Measurements from ENCODE around the gene BRD3.

BRD3 gene

GRCh38 chr9:133998915-133999595 is 68.8 kb downstream of the BRD3 start:
- no peak for TF ChIP-seq POLR2A (IDR thresholded peaks at IDR 0.05; ENCODE audit: low read depth, low read length)
- FAIRE-seq (no peak), DNase-seq (ENCODE audit: insufficient read length, low spot score) (no peak)

- DNase-seq (ENCODE audit: insufficient read length, low spot score) (no peak), FAIRE-seq (no peak)
- no peak for TF ChIP-seq POLR2A (IDR thresholded peaks at IDR 0.05; ENCODE audit: low read depth, low read length)
Measured at GRCh38 chr9:133997584-133997983, 70.2 kb downstream of the BRD3 start.

DNA sequence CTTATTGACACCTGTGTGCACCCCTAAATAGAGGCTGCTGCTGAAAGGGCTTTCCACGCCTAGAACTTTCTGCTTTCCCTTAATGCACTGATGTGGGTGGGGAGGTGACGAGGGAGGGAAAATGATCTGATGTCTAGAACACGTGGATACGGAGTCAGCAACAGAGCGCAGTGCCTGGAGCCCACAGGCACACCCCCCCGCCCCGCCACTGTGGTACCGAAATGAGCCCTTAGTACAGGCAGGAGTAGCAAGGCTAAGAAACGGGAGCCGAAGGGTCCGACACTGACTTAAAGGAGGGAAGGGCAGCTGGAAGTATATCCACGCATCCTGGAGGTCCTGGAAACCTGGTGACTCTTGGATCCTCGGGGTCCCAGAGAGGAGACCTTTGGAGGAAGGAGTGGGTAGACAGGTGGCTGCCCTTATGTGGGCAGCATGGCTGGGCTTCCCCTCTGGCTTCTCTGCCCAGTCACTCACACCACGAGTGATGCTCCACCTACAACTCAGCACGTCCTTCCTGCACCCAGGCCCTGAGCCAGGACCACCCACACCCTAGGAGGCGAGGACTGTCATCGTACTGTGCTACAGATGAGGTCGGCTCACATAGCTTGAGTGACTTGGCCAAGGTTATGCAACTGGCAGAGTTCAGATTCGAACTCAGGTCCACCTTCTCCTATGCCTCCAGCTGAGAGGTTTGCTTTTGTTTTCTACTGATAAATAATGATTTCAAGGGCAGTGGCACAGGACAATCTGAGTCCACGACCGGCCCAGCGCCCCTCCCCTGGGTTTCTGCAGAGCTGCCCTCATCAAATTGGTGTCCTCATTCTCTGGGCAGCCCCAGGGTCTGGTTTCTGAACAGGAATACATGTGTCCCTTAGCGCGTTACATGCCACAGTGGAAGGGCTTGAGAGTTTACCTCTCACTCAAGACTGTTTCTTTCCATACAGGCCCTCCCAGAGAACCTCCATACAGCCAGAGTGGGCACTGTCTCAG is 71.0 kb downstream of the BRD3 start:
- no peak for TF ChIP-seq POLR2A (IDR thresholded peaks at IDR 0.05; ENCODE audit: low read depth, low read length)
- DNase-seq (ENCODE audit: insufficient read length, low spot score) = no peak
- FAIRE-seq = no peak

- FAIRE-seq (no peak), DNase-seq (ENCODE audit: insufficient read length, low spot score) (peak; percentile 68)
- 0 out of 2 replicates have a peak, but pooled peaks have one; percentile 19 for TF ChIP-seq POLR2A (IDR thresholded peaks at IDR 0.05; ENCODE audit: low read depth, low read length)
Measured at GRCh38 chr9:133995012-133995896, 72.6 kb downstream of the BRD3 start.

DNA sequence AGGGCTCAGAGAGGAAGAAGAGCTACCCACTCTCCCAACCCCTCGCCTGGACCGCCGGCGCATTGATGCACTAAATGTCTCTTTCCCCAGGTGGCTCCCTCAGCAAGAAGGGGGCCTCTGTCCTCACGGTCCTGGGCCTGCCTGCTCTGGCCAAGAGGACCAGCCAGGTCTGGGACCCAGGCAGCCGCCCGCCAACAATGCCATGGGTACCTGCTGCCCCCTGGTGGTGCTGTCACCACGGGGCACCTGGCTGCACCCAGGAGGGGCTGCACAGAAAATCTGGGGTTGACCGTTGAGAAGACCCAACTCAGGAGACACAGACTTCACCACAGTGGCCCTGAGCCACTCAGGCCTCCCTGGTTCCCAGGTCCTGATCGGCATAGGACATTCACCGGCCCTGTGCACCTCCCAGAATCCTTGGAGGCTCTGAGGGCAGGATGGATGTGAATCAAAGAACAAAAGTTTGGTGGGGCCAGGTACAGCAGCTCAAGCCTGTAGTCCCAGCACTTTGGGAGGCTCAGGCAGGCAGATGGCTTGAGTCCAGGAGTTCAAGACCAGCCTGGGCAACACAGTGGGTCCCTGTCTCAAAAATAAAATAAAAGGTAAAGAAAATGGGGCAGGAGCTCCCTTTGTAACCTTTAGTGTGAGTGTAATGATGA is 73.3 kb downstream of the BRD3 start:
- FAIRE-seq (no peak), DNase-seq (ENCODE audit: insufficient read length, low spot score) (peak; percentile 88)
- TF ChIP-seq POLR2A (IDR thresholded peaks at IDR 0.05; ENCODE audit: low read depth, low read length) = no peak

DNA sequence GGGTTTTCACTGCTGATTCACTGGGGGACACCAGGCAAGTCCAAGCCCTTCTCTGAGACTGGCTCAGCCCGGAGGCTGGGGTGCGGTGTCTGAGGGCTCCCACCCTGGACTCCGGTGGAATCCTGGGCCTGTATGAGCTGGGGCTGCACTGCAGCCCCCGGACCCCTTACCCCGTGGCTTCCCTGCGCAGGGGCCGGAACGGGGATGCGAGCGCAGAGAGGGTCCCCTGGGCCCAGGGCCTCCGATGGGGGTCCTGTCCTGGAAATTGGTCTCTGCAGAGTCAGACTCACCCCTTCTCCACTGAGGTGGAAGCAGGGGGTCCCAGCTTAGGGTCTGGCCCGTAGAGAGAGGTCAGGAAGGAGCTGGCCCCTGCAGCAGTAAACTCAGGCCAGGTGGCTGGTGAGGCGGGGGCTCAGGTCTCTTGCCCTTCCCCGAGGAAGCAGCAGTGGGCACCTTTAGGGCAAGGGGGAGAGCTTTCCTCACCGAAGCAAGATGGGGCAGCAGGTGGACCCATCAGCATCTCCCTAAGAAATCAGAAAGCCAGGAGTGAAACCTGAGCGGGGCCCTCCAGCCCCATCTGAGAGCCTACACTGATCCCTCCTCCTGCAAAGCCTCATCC is 74.1 kb downstream of the BRD3 start:
- DNase-seq (ENCODE audit: insufficient read length, low spot score) (no peak), FAIRE-seq (no peak)
- TF ChIP-seq POLR2A (IDR thresholded peaks at IDR 0.05; ENCODE audit: low read depth, low read length) = no peak

DNA sequence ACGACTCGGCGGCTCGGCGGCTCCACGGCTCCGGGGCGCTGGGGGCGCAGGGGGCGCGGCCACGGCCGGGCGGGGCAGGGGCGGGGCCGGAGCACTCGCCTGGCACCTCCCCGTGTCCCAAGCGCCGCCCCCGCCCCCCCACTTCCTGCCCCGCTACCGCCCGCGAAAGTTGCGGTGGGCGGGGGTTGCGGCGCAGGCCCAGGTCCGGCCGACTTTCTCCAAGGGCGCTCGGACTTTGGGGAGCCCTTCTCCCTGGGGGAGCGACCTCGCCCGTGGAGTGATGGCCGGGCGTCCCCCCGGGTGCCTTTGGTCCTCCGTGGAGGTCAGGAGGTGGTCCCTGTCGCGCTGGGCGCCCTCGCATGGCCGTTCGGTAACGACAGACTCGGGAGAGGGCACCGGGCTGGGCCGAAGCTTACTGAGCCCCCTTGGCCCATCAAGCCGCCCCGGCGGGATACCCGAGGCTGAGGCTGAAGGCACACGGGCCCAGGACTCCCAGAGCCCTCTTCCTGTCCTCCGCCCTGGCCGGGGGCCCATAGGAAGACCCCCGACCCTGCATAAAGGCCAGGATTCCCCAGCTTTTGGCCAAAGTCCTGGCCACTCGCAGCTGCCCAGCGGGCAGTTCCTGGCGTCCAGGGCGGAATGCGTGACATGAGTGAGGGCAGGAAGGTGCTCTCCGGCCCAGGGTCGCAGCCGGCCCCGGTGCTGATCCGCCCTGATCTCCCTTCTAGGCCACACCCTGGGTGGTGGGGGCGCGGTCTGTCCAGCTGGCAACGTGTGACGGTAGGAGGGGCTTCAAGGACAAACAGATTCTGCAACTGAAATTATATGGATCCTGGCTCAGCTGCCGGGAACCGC is 74.8 kb downstream of the BRD3 start:
- peak; percentile 78 for TF ChIP-seq POLR2A (IDR thresholded peaks at IDR 0.05; ENCODE audit: low read depth, low read length)
- peak; percentile 92 for FAIRE-seq

GRCh38 chr9:133991964-133992779 is 75.7 kb downstream of the BRD3 start, which contains the start of gene VAV2:
TSS of gene VAV2 (minus strand) at chr9:133992324. CDS start at chr9:133992278, 46 bp downstream.
- no peak for FAIRE-seq
- peak; percentile 84 for DNase-seq (ENCODE audit: insufficient read length, low spot score)
- TF ChIP-seq POLR2A (IDR thresholded peaks at IDR 0.05; ENCODE audit: low read depth, low read length) = peak; percentile 77

More for the DNA sequence above, 74.8 kb downstream of the BRD3 start:
- DNase-seq (ENCODE audit: insufficient read length, low spot score) = peak; percentile 93

GRCh38 chr9:133991214-133991921 is 76.5 kb downstream of the BRD3 start:
- no peak for DNase-seq (ENCODE audit: insufficient read length, low spot score)
- no peak for TF ChIP-seq POLR2A (IDR thresholded peaks at IDR 0.05; ENCODE audit: low read depth, low read length)
- FAIRE-seq = no peak

DNA sequence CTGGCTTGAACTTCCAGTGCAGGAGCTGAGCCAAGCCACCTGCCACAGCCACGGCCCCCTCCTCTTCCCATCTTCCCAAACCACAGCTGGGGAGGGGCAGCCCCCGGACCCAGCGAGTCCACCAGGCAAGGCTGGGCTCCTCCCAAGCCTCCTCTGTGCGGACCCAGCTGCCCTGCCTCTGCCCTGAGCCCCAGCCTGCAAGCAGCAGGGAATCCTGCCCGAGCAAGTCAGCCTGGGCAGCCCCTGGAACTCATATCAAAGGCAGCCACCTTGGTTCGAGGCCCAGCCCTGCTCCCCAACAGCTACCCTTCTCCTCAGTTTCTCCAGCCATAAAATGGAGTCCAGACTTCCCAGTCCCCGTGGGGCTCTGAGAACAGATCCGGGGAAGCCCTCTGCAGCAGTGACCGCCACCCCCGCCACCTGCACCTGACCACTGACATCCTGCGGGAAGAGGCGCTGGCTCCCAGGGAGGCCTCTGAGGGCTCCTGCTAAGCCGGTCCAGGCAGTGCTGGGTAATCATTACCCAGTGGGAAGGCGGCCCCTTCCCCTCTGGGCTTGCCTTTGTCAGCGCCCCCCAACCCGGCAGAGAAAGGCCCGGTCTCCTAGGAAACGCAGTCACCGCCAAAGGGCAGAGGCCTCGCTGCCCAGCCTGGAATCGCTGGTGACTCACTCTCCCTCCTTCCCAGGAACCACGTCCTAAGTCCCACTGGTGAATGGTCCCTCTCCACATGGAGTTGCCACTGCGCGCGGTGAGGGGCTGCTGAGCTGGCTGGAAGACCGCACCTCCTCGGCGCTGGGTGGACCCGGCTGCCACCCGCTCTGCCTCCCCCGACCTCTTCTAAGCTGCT is 77.2 kb downstream of the BRD3 start:
- TF ChIP-seq POLR2A (IDR thresholded peaks at IDR 0.05; ENCODE audit: low read depth, low read length) = peak; percentile 59
- FAIRE-seq (peak; percentile 85), DNase-seq (ENCODE audit: insufficient read length, low spot score) (peak; percentile 95)
